PC-3 (cell line): Measurements from ENCODE around the gene LRRTM4. TPM values are rescaled to one million over a fixed set of nuclear protein-coding genes. Genes with fewer than 3 reads are reported as not detected.

Experiments
- ATAC-seq: fragments of 200-7000 bp; cut with Tn5 transposase; 2 replicates; pipeline ENCODE4 v1.9.1; 2020; ENCODE audit warnings: mild to moderate bottlenecking, moderate library complexity
- BruUV-seq: library from RNA; stranded (reverse); fragments of 400-500 nt; replicated peaks from 2 replicates; lab custom pipeline; 2021; lab: Mats Ljungman, UMichigan
- CTCF ChIA-PET: fragments of 300-600 bp; sonication (Branson Sonifier 250); formaldehyde crosslinking; loops from one replicate; lab custom pipeline; 2022; ENCODE audit warnings: antibody characterized with exemption; lab: Charles Lee
- POLR2A ChIA-PET: fragments of 300-600 bp; sonication (Branson Sonifier 250); formaldehyde crosslinking; loops from one replicate; lab custom pipeline; 2022; ENCODE audit warnings: antibody characterized with exemption; ENCODE audit not compliant: unreplicated experiment; lab: Charles Lee
- DNase-seq: peaks from one replicate; pipeline ENCODE4 v3.0.0-alpha.2; 2015
- H2AFZ ChIP-seq: fragments of 300-600 bp; sonication (generic); 2 replicates; pipeline ENCODE4 v1.6.0; 2016; ENCODE audit warnings: antibody characterized with exemption, low read length
- H3F3A ChIP-seq: fragments of 300-600 bp; sonication (generic); one replicate; pipeline ENCODE4 v1.6.0; 2017; ENCODE audit warnings: antibody characterized with exemption, low read length, control low read depth, mild to moderate bottlenecking; ENCODE audit not compliant: unreplicated experiment
- H3K27ac ChIP-seq: fragments of 300-600 bp; sonication (generic); 2 replicates; pipeline ENCODE4 v1.5.1; 2016; ENCODE audit warnings: mild to moderate bottlenecking, low read length
- H3K27me3 ChIP-seq: fragments of 300-600 bp; sonication (generic); 2 replicates; pipeline ENCODE4 v1.6.1; 2016; ENCODE audit warnings: low read length, mixed read lengths
- H3K36me3 ChIP-seq: fragments of 300-600 bp; sonication (generic); 2 replicates; pipeline ENCODE4 v1.6.1; 2016; ENCODE audit warnings: low read depth, mixed run types, low read length, mixed read lengths
- H3K4me1 ChIP-seq: fragments of 300-600 bp; sonication (generic); 2 replicates; pipeline ENCODE4 v1.5.1; 2016; ENCODE audit warnings: low read length; ENCODE audit not compliant: insufficient read depth
- H3K4me2 ChIP-seq: fragments of 300-600 bp; sonication (generic); 2 replicates; pipeline ENCODE4 v1.6.0; 2016; ENCODE audit warnings: low read length
- H3K4me3 ChIP-seq: fragments of 300-600 bp; sonication (generic); 2 replicates; pipeline ENCODE4 v1.5.1; 2016; ENCODE audit warnings: mild to moderate bottlenecking, low read length, mixed read lengths
- H3K79me2 ChIP-seq: fragments of 300-600 bp; sonication (generic); 2 replicates; pipeline ENCODE4 v1.6.1; 2017; ENCODE audit warnings: low read length, mixed read lengths
- H3K9ac ChIP-seq: fragments of 300-600 bp; sonication (generic); 2 replicates; pipeline ENCODE4 v1.6.0; 2016; ENCODE audit warnings: mild to moderate bottlenecking, low read length
- H3K9me2 ChIP-seq: fragments of 300-600 bp; sonication (generic); replicated peaks from 2 replicates; pipeline ENCODE4 v1.6.1; 2016; ENCODE audit warnings: mixed run types, low read length, mixed read lengths
- H3K9me3 ChIP-seq: fragments of 300-600 bp; sonication (generic); 2 replicates; pipeline ENCODE4 v1.6.1; 2016; ENCODE audit warnings: low read length, mixed read lengths
- H4K20me1 ChIP-seq: fragments of 300-600 bp; sonication (generic); 2 replicates; pipeline ENCODE4 v1.6.1; 2016; ENCODE audit warnings: low read length, mixed read lengths
- CTCF ChIP-seq: fragments of 300-600 bp; sonication (generic); conservative IDR thresholded peaks from 2 replicates; pipeline ENCODE4 v1.5.1; 2017; ENCODE audit warnings: antibody characterized with exemption, low read depth, mild to moderate bottlenecking, low read length
- EZH2 ChIP-seq: fragments of 300-600 bp; sonication (generic); IDR thresholded peaks from one replicate; pipeline ENCODE4 v1.6.1; 2017; ENCODE audit warnings: antibody characterized with exemption, mild to moderate bottlenecking, low read length; ENCODE audit not compliant: unreplicated experiment
- EZH2phosphoT487 ChIP-seq: fragments of 300-600 bp; sonication (generic); IDR thresholded peaks from 2 replicates; pipeline ENCODE4 v1.6.1; 2018; ENCODE audit warnings: mild to moderate bottlenecking, antibody characterized with exemption, low read length, borderline replicate concordance
- intact Hi-C: fragments of 100-400 bp; cut with micrococcal nuclease; formaldehyde crosslinking; loops from 2 replicates; pipeline ENCODE4 v1.9.0; 2023
- total RNA-seq: library from RNA; depleted of rRNA; stranded (reverse); fragments of >200 nt; gene quantifications from 2 replicates; pipeline ENCODE4 v1.2.3, GENCODE V29; 2014

LRRTM4 gene
- total RNA-seq, 1 experiment from 2014 or later, result not detected

GRCh38 chr2:76921006-76921405 lies 601.2 kb downstream of the LRRTM4 start:
- no peak overlapping the region for H3K4me3 ChIP-seq
- ChIA-PET CTCF (no interaction called here), POLR2A (no interaction called here)
- no peak overlapping the region for H3K9ac ChIP-seq
- H3K27me3 ChIP-seq, result no peaks in the 10 kb centered on the region
- H3K9me2 ChIP-seq, result no peaks in the 10 kb centered on the region
- no peak overlapping the region for H3K4me2 ChIP-seq
- no peak overlapping the region for H2AFZ ChIP-seq
- BruUV-seq, result no TSS peak
- intact Hi-C loops, result no loop called here
- DNase-seq (no peak), ATAC-seq (no peak)
- H3K4me1 ChIP-seq, result no peaks in the 10 kb centered on the region
- no peaks in the 10 kb centered on the region for H3K36me3 ChIP-seq
- H3K9me3 ChIP-seq, result peaks cover 14% of the 10 kb centered on the region; the same call in 1 of the 2 replicates
- no peaks in the 10 kb centered on the region for H4K20me1 ChIP-seq
- no peaks in the 10 kb centered on the region for H3F3A ChIP-seq
- H3K79me2 ChIP-seq, result no peaks in the 10 kb centered on the region
- no peak for TF ChIP-seq EZH2phosphoT487
- TF ChIP-seq CTCF, result no peak
- TF ChIP-seq EZH2, result no peak
- no peak overlapping the region for H3K27ac ChIP-seq

GRCh38 chr2:76895469-76895868 lies 626.7 kb downstream of the LRRTM4 start:
- Histone ChIP-seq H4K20me1 (no peaks in the 10 kb centered on the region), H3K4me2 (no peak overlapping the region), H3K27ac (no peak overlapping the region), H3K9me2 (no peaks in the 10 kb centered on the region), H3K4me1 (no peaks in the 10 kb centered on the region), H3K9ac (no peak overlapping the region), H3K79me2 (no peaks in the 10 kb centered on the region), H3K9me3 (peaks cover 6% of the 10 kb centered on the region; the same call in 1 of the 2 replicates), H3K36me3 (no peaks in the 10 kb centered on the region), H2AFZ (no peak overlapping the region), H3F3A (no peaks in the 10 kb centered on the region), H3K27me3 (no peaks in the 10 kb centered on the region), H3K4me3 (no peak overlapping the region)
- ChIA-PET CTCF (no interaction called here), POLR2A (no interaction called here)
- DNase-seq, result peak; percentile 6
- ATAC-seq, result no peak
- no TSS peak for BruUV-seq
- intact Hi-C loops, result no loop called here
- no peak for TF ChIP-seq CTCF
- TF ChIP-seq EZH2, result no peak
- no peak for TF ChIP-seq EZH2phosphoT487

- Histone ChIP-seq H2AFZ (no peak overlapping the region), H3K27me3 (no peaks in the 10 kb centered on the region), H3K9ac (no peak overlapping the region), H3K79me2 (no peaks in the 10 kb centered on the region), H4K20me1 (no peaks in the 10 kb centered on the region), H3K4me2 (no peak overlapping the region), H3K27ac (no peak overlapping the region), H3K36me3 (no peaks in the 10 kb centered on the region), H3K4me1 (no peaks in the 10 kb centered on the region), H3K4me3 (no peak overlapping the region), H3F3A (no peaks in the 10 kb centered on the region), H3K9me3 (0 out of 2 replicates have a peak, but pooled peaks cover 7% of the 10 kb centered on the region), H3K9me2 (no peaks in the 10 kb centered on the region)
- no peak for DNase-seq
- no peak for TF ChIP-seq EZH2
- no peak for TF ChIP-seq EZH2phosphoT487
- TF ChIP-seq CTCF, result no peak
- no TSS peak for BruUV-seq
- CTCF ChIA-PET, result no interaction called here
- ATAC-seq, result no peak
- intact Hi-C loops, result no loop called here
- POLR2A ChIA-PET, result no interaction called here
Observed at GRCh38 chr2:76870581-76870980, 651.6 kb downstream of the LRRTM4 start.
